B cell (primary cell): ENCODE data around the gene KCTD7.
"Not testable (repeated sequence)": the region's sequence is repeated elsewhere in the genome, so short reads cannot be mapped to it uniquely, and the experiment has no call there.

Experiments used
- EZH2 ChIP-seq: IDR thresholded peaks from 2 replicates; pipeline ENCODE4 v1.6.1; 2012; ENCODE audit warnings: borderline replicate concordance, low read depth, mild to moderate bottlenecking, moderate library complexity, low read length; ENCODE audit not compliant: insufficient read depth, poor library complexity, severe bottlenecking
- TF ChIP-seq, protein P1 (sequence below): fragments of 200-600 bp; IDR thresholded peaks from one replicate; pipeline ENCODE4 v1.8.0; 2022; ENCODE audit warnings: antibody characterized with exemption, mild to moderate bottlenecking

DNA sequence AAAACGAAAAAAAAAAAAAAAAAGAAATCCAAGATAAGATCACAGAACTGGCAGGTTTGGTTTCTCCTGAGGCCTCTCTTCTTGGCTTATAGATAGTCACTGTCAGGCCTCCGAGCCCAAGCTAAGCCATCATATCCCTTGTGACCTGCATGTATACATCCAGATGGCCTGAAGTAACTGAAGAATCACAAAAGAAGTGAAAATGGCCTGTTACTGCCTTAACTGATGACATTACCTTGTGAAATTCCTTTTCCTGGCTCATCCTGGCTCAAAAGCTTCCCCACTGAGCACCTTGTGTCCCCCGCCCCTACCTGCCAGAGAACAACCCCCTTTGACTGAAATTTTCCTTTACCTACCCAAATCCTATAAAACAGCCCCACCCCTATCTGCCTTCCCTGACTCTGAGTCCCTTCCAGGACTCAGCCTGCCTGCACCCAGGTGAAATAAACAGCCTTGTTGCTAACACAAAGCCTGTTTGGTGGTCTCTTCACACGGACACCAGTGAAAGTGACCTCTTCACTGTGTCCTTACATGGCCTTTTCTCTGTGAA, 36.0 kb upstream of the KCTD7 start:
- TF ChIP-seq EZH2, result not testable (repeated sequence)
- TF ChIP-seq, protein P1, sequence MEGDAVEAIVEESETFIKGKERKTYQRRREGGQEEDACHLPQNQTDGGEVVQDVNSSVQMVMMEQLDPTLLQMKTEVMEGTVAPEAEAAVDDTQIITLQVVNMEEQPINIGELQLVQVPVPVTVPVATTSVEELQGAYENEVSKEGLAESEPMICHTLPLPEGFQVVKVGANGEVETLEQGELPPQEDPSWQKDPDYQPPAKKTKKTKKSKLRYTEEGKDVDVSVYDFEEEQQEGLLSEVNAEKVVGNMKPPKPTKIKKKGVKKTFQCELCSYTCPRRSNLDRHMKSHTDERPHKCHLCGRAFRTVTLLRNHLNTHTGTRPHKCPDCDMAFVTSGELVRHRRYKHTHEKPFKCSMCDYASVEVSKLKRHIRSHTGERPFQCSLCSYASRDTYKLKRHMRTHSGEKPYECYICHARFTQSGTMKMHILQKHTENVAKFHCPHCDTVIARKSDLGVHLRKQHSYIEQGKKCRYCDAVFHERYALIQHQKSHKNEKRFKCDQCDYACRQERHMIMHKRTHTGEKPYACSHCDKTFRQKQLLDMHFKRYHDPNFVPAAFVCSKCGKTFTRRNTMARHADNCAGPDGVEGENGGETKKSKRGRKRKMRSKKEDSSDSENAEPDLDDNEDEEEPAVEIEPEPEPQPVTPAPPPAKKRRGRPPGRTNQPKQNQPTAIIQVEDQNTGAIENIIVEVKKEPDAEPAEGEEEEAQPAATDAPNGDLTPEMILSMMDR, result not testable (repeated sequence)
